Endothelial cell (in vitro differentiated cells): Measurements from ENCODE around the gene IP6K3. TPM values are rescaled to one million over a fixed set of nuclear protein-coding genes. Genes with fewer than 3 reads are reported as not detected.

ENCODE experiments used
- DNase-seq: peaks from one replicate; pipeline ENCODE4 v3.0.0; 2021; ENCODE audit warnings: low spot score
- H3K27ac Mint-ChIP-seq: one replicate; pipeline ENCODE4 v1.8.0; 2021; ENCODE audit warnings: mixed read lengths, inconsistent platforms; ENCODE audit not compliant: unreplicated experiment
- H3K27me3 Mint-ChIP-seq: one replicate; pipeline ENCODE4 v1.8.0; 2021; ENCODE audit warnings: mild to moderate bottlenecking, moderate library complexity, mixed read lengths, inconsistent platforms; ENCODE audit not compliant: unreplicated experiment
- H3K36me3 Mint-ChIP-seq: one replicate; pipeline ENCODE4 v1.8.0; 2021; ENCODE audit warnings: mild to moderate bottlenecking, low read depth, mixed read lengths, inconsistent platforms; ENCODE audit not compliant: unreplicated experiment
- H3K4me1 Mint-ChIP-seq: one replicate; pipeline ENCODE4 v1.8.0; 2021; ENCODE audit warnings: mild to moderate bottlenecking, mixed read lengths, inconsistent platforms; ENCODE audit not compliant: unreplicated experiment
- H3K4me3 Mint-ChIP-seq: one replicate; pipeline ENCODE4 v1.8.0; 2021; ENCODE audit warnings: mild to moderate bottlenecking, mixed read lengths, inconsistent platforms; ENCODE audit not compliant: unreplicated experiment
- H3K9me3 Mint-ChIP-seq: one replicate; pipeline ENCODE4 v1.8.0; 2021; ENCODE audit warnings: mixed read lengths, inconsistent platforms; ENCODE audit not compliant: unreplicated experiment
- total RNA-seq: library from RNA; stranded (reverse); fragmentation: NEBNext Ultra II Directional; extraction: Animal tissue kit (Norgen Biotek cat#: 25700); gene quantifications from one replicate; pipeline ENCODE4 v1.2.1, GENCODE V29; 2021; ENCODE audit not compliant: unreplicated experiment
- TF ChIP-seq, protein P1 (sequence below): fragments of 200-600 bp; sonication (generic); IDR thresholded peaks from one replicate; pipeline ENCODE4 v1.5.0; 2021; ENCODE audit warnings: antibody characterized with exemption; ENCODE audit not compliant: unreplicated experiment

The IP6K3 gene
- total RNA-seq, 1 donor from 2014 or later: not detected

DNA sequence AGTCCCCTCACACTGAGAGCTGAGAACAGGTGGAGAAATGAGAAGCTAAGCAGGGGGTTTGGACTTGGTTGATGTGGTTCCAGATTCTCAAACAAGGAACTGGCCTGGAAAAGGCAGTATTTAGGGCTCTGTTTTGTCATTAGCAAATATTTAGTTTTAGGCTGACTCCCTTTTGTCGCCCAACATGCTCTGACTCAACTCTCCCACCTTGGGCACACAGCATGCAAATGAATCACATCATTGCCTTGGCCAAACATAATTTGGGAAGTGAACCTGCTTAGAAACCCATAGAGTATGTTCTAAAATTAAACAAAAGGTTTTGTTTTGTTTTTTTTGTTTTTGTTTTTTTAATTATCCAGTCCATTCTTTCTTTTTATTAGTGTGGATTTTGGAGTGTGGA lies 25.7 kb downstream of the IP6K3 start:
- Mint-ChIP-seq H3K27me3 (peaks cover 4% of the 10 kb centered on the region), H3K27ac (no peak overlapping the region), H3K36me3 (no peaks in the 10 kb centered on the region), H3K9me3 (no peaks in the 10 kb centered on the region), H3K4me1 (no peaks in the 10 kb centered on the region), H3K4me3 (no peak overlapping the region)
- DNase-seq: no peak
- TF ChIP-seq, protein P1, sequence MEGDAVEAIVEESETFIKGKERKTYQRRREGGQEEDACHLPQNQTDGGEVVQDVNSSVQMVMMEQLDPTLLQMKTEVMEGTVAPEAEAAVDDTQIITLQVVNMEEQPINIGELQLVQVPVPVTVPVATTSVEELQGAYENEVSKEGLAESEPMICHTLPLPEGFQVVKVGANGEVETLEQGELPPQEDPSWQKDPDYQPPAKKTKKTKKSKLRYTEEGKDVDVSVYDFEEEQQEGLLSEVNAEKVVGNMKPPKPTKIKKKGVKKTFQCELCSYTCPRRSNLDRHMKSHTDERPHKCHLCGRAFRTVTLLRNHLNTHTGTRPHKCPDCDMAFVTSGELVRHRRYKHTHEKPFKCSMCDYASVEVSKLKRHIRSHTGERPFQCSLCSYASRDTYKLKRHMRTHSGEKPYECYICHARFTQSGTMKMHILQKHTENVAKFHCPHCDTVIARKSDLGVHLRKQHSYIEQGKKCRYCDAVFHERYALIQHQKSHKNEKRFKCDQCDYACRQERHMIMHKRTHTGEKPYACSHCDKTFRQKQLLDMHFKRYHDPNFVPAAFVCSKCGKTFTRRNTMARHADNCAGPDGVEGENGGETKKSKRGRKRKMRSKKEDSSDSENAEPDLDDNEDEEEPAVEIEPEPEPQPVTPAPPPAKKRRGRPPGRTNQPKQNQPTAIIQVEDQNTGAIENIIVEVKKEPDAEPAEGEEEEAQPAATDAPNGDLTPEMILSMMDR: no peak

DNA sequence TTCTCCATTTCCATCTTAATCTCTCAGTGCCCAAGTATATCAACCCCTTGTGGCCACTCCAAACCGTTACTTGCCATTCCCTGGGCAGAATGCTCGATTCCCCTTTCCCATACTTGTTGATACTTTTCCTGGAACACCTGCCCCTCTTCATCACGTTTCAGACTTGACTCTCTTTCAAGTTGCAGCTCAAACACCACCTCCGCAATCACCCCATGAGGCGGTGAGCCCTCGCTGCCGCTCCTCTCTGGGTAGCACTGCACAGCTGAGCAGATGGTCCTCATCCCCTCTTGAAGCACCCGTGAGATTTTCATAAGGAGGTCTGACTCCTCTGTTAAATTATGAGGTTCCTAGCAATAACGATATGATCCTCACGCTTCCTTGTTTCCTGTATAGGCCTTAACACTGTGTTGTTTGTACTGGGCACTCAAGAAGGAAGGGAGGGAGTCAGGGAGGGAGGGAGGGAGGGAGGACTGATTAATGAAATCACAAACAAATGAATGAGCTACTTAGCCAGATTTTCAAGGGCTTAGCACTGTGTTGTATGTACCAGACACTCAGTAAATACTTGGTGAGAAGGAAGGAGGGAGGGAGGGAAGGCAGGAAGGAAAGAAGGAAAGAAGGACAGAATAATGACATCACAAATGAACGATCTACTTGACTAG lies 27.2 kb downstream of the IP6K3 start:
- no peak overlapping the region for H3K4me3 Mint-ChIP-seq
- H3K4me1 Mint-ChIP-seq: peaks cover 2% of the 10 kb centered on the region
- DNase-seq: no peak
- TF ChIP-seq, protein P1: no peak
- H3K27me3 Mint-ChIP-seq: peaks cover 4% of the 10 kb centered on the region
- H3K27ac Mint-ChIP-seq: no peak overlapping the region
- no peaks in the 10 kb centered on the region for H3K9me3 Mint-ChIP-seq
- H3K36me3 Mint-ChIP-seq: no peaks in the 10 kb centered on the region

DNA sequence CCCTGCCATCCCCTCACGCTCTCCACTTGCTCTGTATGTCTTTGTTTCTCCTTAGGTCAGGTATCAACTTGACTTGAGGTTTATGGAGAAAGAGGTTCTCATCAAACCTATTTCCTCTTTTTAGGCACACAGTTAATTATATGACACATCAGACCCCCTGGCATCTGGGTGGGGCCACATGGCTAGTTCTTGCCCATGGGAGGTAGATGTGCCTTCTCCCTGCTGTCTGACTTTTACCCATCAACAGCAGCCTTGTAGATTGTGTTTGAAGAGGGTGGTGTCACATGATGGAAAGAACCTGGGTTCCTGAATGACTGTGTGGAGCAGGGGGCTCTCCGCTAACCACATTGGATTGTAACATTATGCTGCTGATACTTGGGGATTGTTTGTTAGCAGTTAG lies 28.0 kb downstream of the IP6K3 start:
- no peaks in the 10 kb centered on the region for H3K9me3 Mint-ChIP-seq
- H3K4me1 Mint-ChIP-seq: peaks cover 2% of the 10 kb centered on the region
- H3K27ac Mint-ChIP-seq: no peak overlapping the region
- H3K4me3 Mint-ChIP-seq: no peak overlapping the region
- DNase-seq: no peak
- peaks cover 4% of the 10 kb centered on the region for H3K27me3 Mint-ChIP-seq
- TF ChIP-seq, protein P1: no peak
- no peaks in the 10 kb centered on the region for H3K36me3 Mint-ChIP-seq

DNA sequence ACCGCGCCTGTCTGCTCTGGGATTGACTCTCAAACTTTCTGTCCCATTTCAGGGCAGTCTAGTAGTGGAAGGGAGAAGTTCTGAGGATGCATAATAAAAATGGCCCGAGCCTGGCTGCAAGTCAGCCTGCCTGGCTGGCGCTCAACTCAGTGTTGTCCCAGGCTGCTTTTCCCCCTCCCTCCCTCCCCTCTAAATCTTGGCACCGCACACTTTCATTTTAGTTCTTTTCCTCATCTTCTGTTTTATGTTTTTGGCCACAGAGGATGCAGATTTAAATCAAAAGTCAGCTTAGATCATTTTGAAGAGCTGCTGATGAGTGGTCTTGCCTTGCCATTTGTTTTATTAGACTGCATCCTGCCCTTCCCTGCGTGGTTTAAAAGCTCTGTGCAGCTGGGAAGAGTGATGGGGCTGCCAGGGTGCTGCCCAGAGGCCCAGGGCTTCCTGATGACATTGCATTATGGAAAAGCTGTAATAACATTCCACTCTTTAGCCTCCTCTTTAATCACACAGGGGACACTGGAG lies 28.7 kb downstream of the IP6K3 start:
- Mint-ChIP-seq H3K4me1 (peaks cover 2% of the 10 kb centered on the region), H3K9me3 (no peaks in the 10 kb centered on the region), H3K4me3 (no peak overlapping the region), H3K27ac (no peak overlapping the region), H3K27me3 (peaks cover 4% of the 10 kb centered on the region), H3K36me3 (no peaks in the 10 kb centered on the region)
- DNase-seq: no peak
- TF ChIP-seq, protein P1: no peak

DNA sequence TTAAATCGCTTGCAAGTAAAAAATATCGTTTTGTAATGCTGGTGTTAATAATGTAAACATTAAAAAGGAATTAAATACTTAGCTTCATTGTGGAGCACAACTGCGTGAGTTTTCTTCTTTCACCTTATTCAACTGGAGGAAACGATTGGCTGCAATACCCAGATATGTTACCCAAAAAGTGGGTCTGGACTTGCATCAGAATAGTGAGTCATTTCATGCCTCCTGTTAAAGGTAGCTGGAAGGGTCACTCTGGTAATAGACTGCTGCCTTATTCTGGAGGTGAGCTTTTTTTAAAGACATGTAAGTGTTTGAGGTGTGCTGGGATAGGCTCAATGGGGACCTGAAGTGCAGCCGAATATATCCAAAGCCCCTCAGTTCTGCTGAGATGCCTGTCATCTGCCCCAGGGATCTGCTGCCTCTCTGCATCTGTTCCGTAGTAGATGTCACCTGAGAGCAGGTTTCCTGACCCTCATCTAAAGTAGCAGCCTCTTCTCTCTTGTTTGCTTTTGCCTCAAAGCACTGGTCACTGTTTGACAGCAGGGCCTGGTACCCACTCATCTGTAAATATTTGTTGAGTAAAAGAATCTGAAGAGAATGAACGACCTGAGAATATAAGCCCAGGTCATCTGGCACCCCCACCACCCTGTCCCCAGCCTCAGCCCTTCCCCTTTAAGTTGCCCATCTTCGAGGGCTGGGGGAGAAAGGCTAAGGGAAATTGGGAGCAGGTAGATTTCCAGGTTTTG lies 29.6 kb downstream of the IP6K3 start:
- H3K36me3 Mint-ChIP-seq: no peaks in the 10 kb centered on the region
- TF ChIP-seq, protein P1: no peak
- H3K27me3 Mint-ChIP-seq: peaks cover 4% of the 10 kb centered on the region
- H3K4me1 Mint-ChIP-seq: peaks cover 3% of the 10 kb centered on the region
- no peak for DNase-seq
- no peak overlapping the region for H3K27ac Mint-ChIP-seq
- H3K9me3 Mint-ChIP-seq: no peaks in the 10 kb centered on the region
- H3K4me3 Mint-ChIP-seq: no peak overlapping the region
